H1 (cell line): ENCODE measurements around the gene SRCIN1. TPM values are rescaled to one million over a fixed set of nuclear protein-coding genes. Genes with fewer than 3 reads are reported as not detected.

Experiments used
- CTCF ChIA-PET: fragments of 300-600 bp; sonication (Branson Sonifier 250); formaldehyde crosslinking; loops from one replicate; lab custom pipeline; 2021; ENCODE audit not compliant: partially characterized antibody; lab: Charles Lee
- POLR2A ChIA-PET: fragments of 300-600 bp; sonication (Branson Sonifier 250); formaldehyde crosslinking; loops from one replicate; lab custom pipeline; 2021; ENCODE audit warnings: inconsistent platforms; ENCODE audit not compliant: partially characterized antibody; lab: Charles Lee
- DNase-seq, 2 experiments: peaks; one replicate each; pipeline versions ENCODE4 v3.0.0 to v3.0.0-alpha.2; 2010 to 2022; ENCODE audit warnings: low spot score in 2 of 2, low read depth in 1 of 2, mixed read lengths in 1 of 2
- FAIRE-seq: peaks from 2 replicates; lab custom pipeline; 2011; peaks lifted over from hg19 to GRCh38; lab: Jason Lieb, UNC
- H2AFZ ChIP-seq: 2 replicates; pipeline ENCODE4 v1.8.1; 2012; ENCODE audit warnings: low read length, inconsistent platforms
- H2AK5ac ChIP-seq: 2 replicates; pipeline ENCODE4 v1.6.1; 2013; ENCODE audit warnings: low read depth, low read length
- H2BK120ac ChIP-seq: replicated peaks from 2 replicates; pipeline ENCODE3; 2013; ENCODE audit warnings: low read depth, low read length, inconsistent platforms
- H2BK12ac ChIP-seq: 2 replicates; pipeline ENCODE4 v1.6.1; 2013; ENCODE audit warnings: low read depth, low read length
- H2BK15ac ChIP-seq: 2 replicates; pipeline ENCODE4 v1.6.1; 2013; ENCODE audit warnings: low read length
- H2BK20ac ChIP-seq: 2 replicates; pipeline ENCODE4 v1.6.1; 2013; ENCODE audit warnings: low read length
- H2BK5ac ChIP-seq: 2 replicates; pipeline ENCODE4 v1.6.1; 2013; ENCODE audit warnings: low read depth, low read length
- H3K14ac ChIP-seq: 2 replicates; pipeline ENCODE4 v1.6.1; 2013; ENCODE audit warnings: inconsistent platforms; ENCODE audit not compliant: insufficient read length
- H3K18ac ChIP-seq: 2 replicates; pipeline ENCODE4 v1.6.1; 2013; ENCODE audit warnings: low read length; ENCODE audit errors: extremely low read depth
- H3K23ac ChIP-seq: 2 replicates; pipeline ENCODE4 v1.6.1; 2013; ENCODE audit warnings: inconsistent platforms; ENCODE audit not compliant: insufficient read length
- H3K23me2 ChIP-seq: 2 replicates; pipeline ENCODE4 v1.6.1; 2013; ENCODE audit warnings: low read depth, low read length
- H3K27ac ChIP-seq: 2 replicates; pipeline ENCODE4 v1.6.1; 2011; ENCODE audit warnings: low read depth, low read length, inconsistent platforms
- H3K27me3 ChIP-seq, 4 experiments: replicated peaks in 1 of 4; 1 replicate in 1 of 4; 2 replicates in 3 of 4; pipeline versions ENCODE4 v1.6.1 to v1.8.1; 2011 to 2013; ENCODE audit warnings: low read length in 3 of 4, mild to moderate bottlenecking in 3 of 4, inconsistent platforms in 2 of 4, mixed read lengths in 2 of 4, moderate library complexity in 1 of 4; ENCODE audit not compliant: control insufficient read depth in 3 of 4, insufficient read depth in 3 of 4; ENCODE audit errors: extremely low read depth in 1 of 4
- H3K36me3 ChIP-seq, 4 experiments: 2 replicates each; pipeline versions ENCODE4 v1.6.1 to v1.8.1; 2011 to 2013; ENCODE audit warnings: mild to moderate bottlenecking in 4 of 4, low read length in 3 of 4, moderate library complexity in 2 of 4, control low read depth in 1 of 4, inconsistent platforms in 1 of 4; ENCODE audit not compliant: insufficient read depth in 4 of 4, control insufficient read depth in 2 of 4
- H3K4ac ChIP-seq: replicated peaks from 2 replicates; pipeline ENCODE3; 2013; ENCODE audit warnings: low read length, low read depth, mixed read lengths, inconsistent platforms; ENCODE audit not compliant: insufficient read length
- H3K4me1 ChIP-seq, 4 experiments: replicated peaks in 1 of 4; 1 replicate in 1 of 4; 2 replicates in 3 of 4; pipeline versions ENCODE4 v1.6.1 to v1.8.1; 2011 to 2013; ENCODE audit warnings: low read length in 3 of 4, inconsistent platforms in 2 of 4, mixed read lengths in 1 of 4; ENCODE audit not compliant: insufficient read depth in 4 of 4, control insufficient read depth in 3 of 4
- H3K4me2 ChIP-seq, 2 experiments: 2 replicates each; pipeline versions ENCODE4 v1.6.1 to v1.8.1; 2011 to 2013; ENCODE audit warnings: low read depth in 2 of 2, low read length in 2 of 2, control low read depth in 1 of 2, inconsistent platforms in 1 of 2, mild to moderate bottlenecking in 1 of 2; ENCODE audit not compliant: insufficient read depth in 1 of 2
- H3K4me3 ChIP-seq, 4 experiments: fragments of 200-600, 300-600 bp in 1 of 4; sonication (generic), shearing (Covaris generic), sonication (Bioruptor Twin) in 1 of 4; 2 replicates each; pipeline versions ENCODE4 v1.5.1 to v1.8.1; 2011 to 2016; ENCODE audit warnings: low read length in 4 of 4, low read depth in 3 of 4, control low read depth in 2 of 4, inconsistent platforms in 2 of 4, mild to moderate bottlenecking in 2 of 4, mixed read lengths in 1 of 4, moderate library complexity in 1 of 4; ENCODE audit not compliant: insufficient read depth in 2 of 4; ENCODE audit errors: extremely low read depth in 1 of 4
- H3K56ac ChIP-seq: replicated peaks from 2 replicates; pipeline ENCODE3; 2013; ENCODE audit warnings: low read depth, mild to moderate bottlenecking, mixed read lengths, low read length, inconsistent platforms; ENCODE audit not compliant: insufficient read length
- H3K79me1 ChIP-seq: 2 replicates; pipeline ENCODE4 v1.6.1; 2013; ENCODE audit warnings: low read depth, low read length, control low read depth
- H3K79me2 ChIP-seq, 2 experiments: 2 replicates each; pipeline versions ENCODE4 v1.6.1 to v1.8.1; 2012 to 2013; ENCODE audit warnings: low read length in 2 of 2, mild to moderate bottlenecking in 2 of 2, inconsistent platforms in 1 of 2; ENCODE audit not compliant: insufficient read depth in 2 of 2, control insufficient read depth in 1 of 2
- H3K9ac ChIP-seq, 4 experiments: replicated peaks in 1 of 4; 1 replicate in 1 of 4; 2 replicates in 3 of 4; pipeline versions ENCODE4 v1.6.1 to v1.8.1; 2011 to 2013; ENCODE audit warnings: low read depth in 3 of 4, low read length in 3 of 4, control low read depth in 2 of 4, mild to moderate bottlenecking in 2 of 4, moderate library complexity in 2 of 4, inconsistent platforms in 1 of 4; ENCODE audit errors: extremely low read depth in 1 of 4
- H3K9me3 ChIP-seq, 2 experiments: 2 replicates each; pipeline versions ENCODE4 v1.6.1 to v1.8.1; 2012 to 2013; ENCODE audit warnings: mild to moderate bottlenecking in 2 of 2, moderate library complexity in 2 of 2, control low read depth in 1 of 2, inconsistent platforms in 1 of 2, low read depth in 1 of 2, low read length in 1 of 2, mixed read lengths in 1 of 2; ENCODE audit not compliant: insufficient read depth in 2 of 2
- H4K20me1 ChIP-seq, 2 experiments: replicated peaks in 1 of 2; 2 replicates each; pipeline versions ENCODE3 to v1.8.1; 2011 to 2013; ENCODE audit warnings: inconsistent platforms in 2 of 2, low read length in 2 of 2, mild to moderate bottlenecking in 1 of 2; ENCODE audit not compliant: insufficient read depth in 2 of 2, control insufficient read depth in 1 of 2
- H4K5ac ChIP-seq: 2 replicates; pipeline ENCODE4 v1.6.1; 2013; ENCODE audit warnings: low read length, low read depth, mixed read lengths, inconsistent platforms; ENCODE audit not compliant: insufficient read length
- H4K8ac ChIP-seq: 2 replicates; pipeline ENCODE4 v1.8.0; 2013; ENCODE audit warnings: mild to moderate bottlenecking, moderate library complexity, low read length, inconsistent platforms; ENCODE audit not compliant: insufficient read depth; ENCODE audit errors: extremely low read depth
- H4K91ac ChIP-seq: replicated peaks from 2 replicates; pipeline ENCODE3; 2013; ENCODE audit warnings: low read length, mixed read lengths, inconsistent platforms; ENCODE audit not compliant: insufficient read length
- BRCA1 ChIP-seq: IDR thresholded peaks from 2 replicates; pipeline ENCODE4 v1.6.1; 2012; ENCODE audit warnings: low read depth, low read length, improper control_type of control experiment
- CBX5 ChIP-seq: fragments of 300-800, 300-1000 bp; sonication (generic); IDR thresholded peaks from 2 replicates; pipeline ENCODE4 v1.7.1; 2016; ENCODE audit warnings: antibody characterized with exemption, low read length, low read depth
- EZH2 ChIP-seq: fragments of 200-600 bp; sonication (generic); IDR thresholded peaks from 2 replicates; pipeline ENCODE4 v1.7.1; 2012; ENCODE audit warnings: low read depth, mild to moderate bottlenecking, moderate library complexity, low read length, inconsistent platforms; ENCODE audit not compliant: severe bottlenecking
- POU5F1 ChIP-seq: IDR thresholded peaks from 2 replicates; pipeline ENCODE4 v1.6.1; 2011; ENCODE audit warnings: low read depth, mild to moderate bottlenecking, low read length, moderate library complexity
- RNF2 ChIP-seq: fragments of 200-900, 300-1000 bp; sonication (generic); IDR thresholded peaks from 2 replicates; pipeline ENCODE4 v1.7.1; 2016; ENCODE audit warnings: borderline replicate concordance, low read depth, mild to moderate bottlenecking, antibody characterized with exemption, low read length; ENCODE audit not compliant: poor library complexity, severe bottlenecking; ENCODE audit errors: missing control alignments
- SIN3A ChIP-seq, 2 experiments: IDR thresholded peaks in 1 of 2; conservative IDR thresholded peaks in 1 of 2; 2 replicates each; pipeline ENCODE4 v1.6.1; 2011 to 2012; ENCODE audit warnings: low read length in 2 of 2, improper control_type of control experiment in 1 of 2, low read depth in 1 of 2, mild to moderate bottlenecking in 1 of 2
- ZNF274 ChIP-seq: IDR thresholded peaks from 2 replicates; pipeline ENCODE4 v1.7.0; 2012; ENCODE audit warnings: low read length, borderline replicate concordance; ENCODE audit errors: extremely low read depth
- WGBS, 2 experiments: shearing (Covaris generic) in 1 of 2; methylation state at CpG; one replicate each; pipeline versions ENCODE4 v1.1.6 to v1.1.7; 2013 to 2015; ENCODE audit warnings: low lambda C conversion rate in 2 of 2, mixed read lengths in 2 of 2, inconsistent platforms in 1 of 2, low coverage in 1 of 2, missing lambda C conversion rate in 1 of 2; ENCODE audit not compliant: insufficient replicate concordance in 2 of 2, insufficient coverage in 1 of 2, insufficient read length in 1 of 2; ENCODE audit errors: extremely low coverage in 1 of 2, missing lambda C conversion rate in 1 of 2; 5-methylcytosine and 5-hydroxymethylcytosine counted together
- polyA plus RNA-seq, 7 experiments: library from polyadenylated mRNA; depleted of rRNA in 3 of 7; stranded (reverse) in 5 of 7; unstranded in 2 of 7; fragments of >200 nt in 5 of 7; fragments of 200-250 nt in 2 of 7; gene quantifications; 1 replicate in 5 of 7; 2 replicates in 1 of 7; 4 replicates in 1 of 7; pipeline versions ENCODE4 v1.2.1 to v1.2.3, GENCODE V29; 2011 to 2013; ENCODE audit warnings: missing spikeins in 2 of 7, mixed read lengths in 2 of 7
- total RNA-seq: library from RNA; stranded (reverse); fragmentation: NEBNext Ultra II Directional; extraction: Animal tissue kit (Norgen Biotek cat#: 25700); gene quantifications from 2 replicates; pipeline ENCODE4 v1.2.1, GENCODE V29; 2021

SRCIN1 gene
- total and polyA plus RNA-seq, 2 of the 8 experiments (the other 6 are each of a cell fraction or from before 2014, with no cell fraction given), result 2.8 to 3.8 TPM

- H3K9me3 ChIP-seq, result no peaks in the 10 kb centered on the region
- peak overlapping the region; percentile 92 for H2BK15ac ChIP-seq
- no peak overlapping the region for H3K23ac ChIP-seq
- H4K20me1 ChIP-seq, result peaks cover 10 to 32% of the 10 kb centered on the region in 2 experiments
- no peak overlapping the region for H3K14ac ChIP-seq
- POLR2A ChIA-PET, result no interaction called here
- no peak overlapping the region for H2BK20ac ChIP-seq
- H3K27ac ChIP-seq, result no peak overlapping the region
- DNase-seq, result no peak
- H3K4ac ChIP-seq, result no peak overlapping the region
- no peak overlapping the region for H3K56ac ChIP-seq
- no peak overlapping the region for H2BK5ac ChIP-seq
- H4K5ac ChIP-seq, result no peak overlapping the region
- no peak for FAIRE-seq
- H2BK120ac ChIP-seq, result no peak overlapping the region
- 92% methylated on average over 19 of the region's 21 CpGs; no CpG with 5 or more reads in 1 of the 2 experiments for WGBS, 2 experiments
- H3K23me2 ChIP-seq, result peaks cover 6% of the 10 kb centered on the region; the same call in 1 of the 2 replicates
- H3K36me3 ChIP-seq, result no peaks in the 10 kb centered on the region
- no peak overlapping the region for H3K4me3 ChIP-seq
- no peak overlapping the region for H3K4me2 ChIP-seq
- no peak overlapping the region for H2BK12ac ChIP-seq
- CTCF ChIA-PET, result interaction anchor here (12.9 to 38.1 kb wide), 2 partner anchors 25 to 96 kb away, joined by 366 to 914 read pairs; partner anchors contain the start of gene SRCIN1
- H4K8ac ChIP-seq, result peak overlapping the region; percentile 6; the same call in 1 of the 2 replicates
- H3K9ac ChIP-seq, result no peak overlapping the region
- no peak overlapping the region for H3K18ac ChIP-seq
- H3K4me1 ChIP-seq, result peaks cover 8 to 22% (median 17%) of the 10 kb centered on the region in 4 experiments
- no peak overlapping the region for H2AK5ac ChIP-seq
- no peak overlapping the region for H4K91ac ChIP-seq
- peaks cover 34 to 95% (median 92%) of the 10 kb centered on the region in 4 experiments for H3K27me3 ChIP-seq
- H3K79me2 ChIP-seq, result no peaks in the 10 kb centered on the region
- H3K79me1 ChIP-seq, result no peaks in the 10 kb centered on the region
- H2AFZ ChIP-seq, result no peak overlapping the region
- TF ChIP-seq EZH2 (no peak), ZNF274 (no peak), POU5F1 (no peak), CBX5 (no peak), BRCA1 (no peak), SIN3A (conservative IDR thresholded peaks at IDR 0.05 in 1 of 2, IDR thresholded peaks at IDR 0.05 in 1 of 2; ENCODE audit: low read depth in 1 of 2, low read length in 2 of 2) (no peak), RNF2 (no peak)
These were observed 35.8 kb downstream of the SRCIN1 start for GRCh38 chr17:38569701-38570512.
